ENCODE measurements around the gene TENT4B.

TENT4B gene

DNA sequence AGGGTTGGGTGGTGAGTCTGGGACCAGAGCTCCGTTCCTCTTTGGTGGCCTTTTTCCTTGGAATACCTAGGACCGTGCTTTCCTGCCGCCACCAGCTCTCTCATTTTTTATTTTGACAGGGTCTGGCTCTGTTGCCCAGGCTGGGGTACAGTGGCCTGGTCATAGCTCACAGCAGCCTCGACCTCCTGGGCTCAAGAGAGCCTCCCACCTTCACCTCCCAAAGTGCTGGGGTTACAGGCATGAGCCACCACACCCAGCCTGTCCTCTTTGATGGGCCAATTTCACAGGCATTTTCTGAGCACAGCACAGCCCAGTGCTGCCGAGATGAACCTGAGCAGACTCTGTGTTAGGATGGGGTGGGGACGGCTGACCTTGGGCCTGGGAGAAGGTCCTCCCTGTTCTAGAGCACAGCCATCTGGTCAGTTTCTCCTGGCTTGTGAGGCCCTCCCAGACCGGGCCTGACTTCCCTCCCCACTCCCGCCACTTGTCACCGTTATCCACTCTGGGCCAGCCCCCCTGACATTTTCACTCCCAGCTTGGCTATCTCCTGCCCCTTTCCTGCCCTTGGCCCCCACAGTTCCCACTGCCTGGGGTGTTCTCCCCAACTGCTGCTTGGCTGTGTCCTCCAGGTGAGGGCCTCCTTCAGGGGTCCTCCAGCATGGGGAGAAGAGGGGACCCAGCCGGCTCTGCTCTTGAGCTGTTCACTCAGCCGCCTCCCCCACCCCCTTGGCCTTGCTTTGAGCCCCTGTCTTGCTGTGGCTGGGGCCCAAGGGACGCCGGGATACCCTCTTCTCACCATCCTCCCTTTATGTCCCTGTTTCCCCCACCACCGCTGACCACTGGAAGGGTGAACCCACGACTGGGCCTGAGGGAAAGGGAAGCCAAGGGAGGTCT lies 118.3 kb downstream of the TENT4B start:
- Histone ChIP-seq H3K4ac (ENCODE audit: low read depth, low read length) (no peak overlapping the region), H3K36me3 (ENCODE audit: control insufficient read depth, insufficient read depth, low read length) (no peaks in the 10 kb centered on the region), H2BK120ac (ENCODE audit: low read depth, low read length) (no peak overlapping the region), H3K4me1 (ENCODE audit: control insufficient read depth, low read depth, low read length) (peaks cover 6% of the 10 kb centered on the region), H4K5ac (ENCODE audit: low read length) (no peak overlapping the region), H3K23ac (ENCODE audit: low read length) (no peak overlapping the region), H3K79me2 (ENCODE audit: control insufficient read depth, insufficient read depth, low read length) (no peaks in the 10 kb centered on the region), H3K27me3 (ENCODE audit: insufficient read depth, low read length, poor library complexity) (no peaks in the 10 kb centered on the region), H3K56ac (ENCODE audit: low read length) (no peak overlapping the region), H3K18ac (ENCODE audit: low read length) (no peak overlapping the region), H3K27ac (ENCODE audit: low read depth, low read length) (no peak overlapping the region), H3K4me3 (ENCODE audit: low read length) (no peak overlapping the region), H2BK15ac (replicated peaks; ENCODE audit: low read depth) (no peak overlapping the region), H2BK5ac (ENCODE audit: low read length) (no peak overlapping the region), H3K4me2 (ENCODE audit: low read length) (no peak overlapping the region), H3K9ac (ENCODE audit: low read length) (no peak overlapping the region), H3K79me1 (ENCODE audit: low read length) (no peaks in the 10 kb centered on the region), H4K8ac (ENCODE audit: low read depth, low read length) (no peak overlapping the region), H2AK5ac (ENCODE audit: low read length) (no peak overlapping the region)
- DNase-seq, result no peak
- no CpG with 5 or more reads among the region's 15 CpGs for WGBS (ENCODE audit: extremely low coverage, insufficient coverage, low lambda C conversion rate)

DNA sequence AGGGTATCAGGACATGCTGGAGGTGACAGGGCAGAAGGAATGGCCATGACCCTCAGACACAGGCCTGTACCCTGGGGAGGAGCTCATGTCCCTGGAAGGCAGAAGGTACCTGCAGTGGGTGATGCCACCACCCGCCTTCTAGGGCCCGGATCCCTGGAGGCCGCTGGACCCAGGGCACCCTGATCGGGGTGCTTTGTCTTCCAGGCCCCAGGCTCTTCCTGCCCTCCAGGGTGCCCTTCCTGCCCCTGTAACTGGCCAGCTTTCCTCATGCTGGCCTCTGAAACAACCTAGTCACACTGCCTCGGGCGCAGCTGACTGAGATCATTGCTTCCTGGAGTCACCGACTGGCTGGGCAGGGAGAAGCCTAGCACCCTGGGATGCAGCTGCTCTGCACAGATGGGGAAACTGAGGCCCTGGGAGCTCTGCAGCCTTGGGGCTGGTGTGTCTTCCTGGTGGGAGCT lies 119.0 kb downstream of the TENT4B start:
- DNase-seq, result no peak
- no peak overlapping the region for H4K8ac ChIP-seq (ENCODE audit: low read depth, low read length)
- H3K36me3 ChIP-seq (ENCODE audit: control insufficient read depth, insufficient read depth, low read length), result no peaks in the 10 kb centered on the region
- H3K4me1 ChIP-seq (ENCODE audit: control insufficient read depth, low read depth, low read length), result peaks cover 1% of the 10 kb centered on the region
- H3K27ac ChIP-seq (ENCODE audit: low read depth, low read length), result no peak overlapping the region
- no peak overlapping the region for H3K4me2 ChIP-seq (ENCODE audit: low read length)
- H3K79me1 ChIP-seq (ENCODE audit: low read length), result no peaks in the 10 kb centered on the region
- H2BK120ac ChIP-seq (ENCODE audit: low read depth, low read length), result no peak overlapping the region
- H2BK15ac ChIP-seq (replicated peaks; ENCODE audit: low read depth), result no peak overlapping the region
- no peak overlapping the region for H3K4ac ChIP-seq (ENCODE audit: low read depth, low read length)
- H3K9ac ChIP-seq (ENCODE audit: low read length), result no peak overlapping the region
- no peaks in the 10 kb centered on the region for H3K27me3 ChIP-seq (ENCODE audit: insufficient read depth, low read length, poor library complexity)
- H3K56ac ChIP-seq (ENCODE audit: low read length), result no peak overlapping the region
- H3K79me2 ChIP-seq (ENCODE audit: control insufficient read depth, insufficient read depth, low read length), result no peaks in the 10 kb centered on the region
- no peak overlapping the region for H4K5ac ChIP-seq (ENCODE audit: low read length)
- no peak overlapping the region for H3K18ac ChIP-seq (ENCODE audit: low read length)
- H2BK5ac ChIP-seq (ENCODE audit: low read length), result no peak overlapping the region
- WGBS (ENCODE audit: extremely low coverage, insufficient coverage, low lambda C conversion rate), result no CpG with 5 or more reads among the region's 7 CpGs
- H3K23ac ChIP-seq (ENCODE audit: low read length), result no peak overlapping the region
- no peak overlapping the region for H3K4me3 ChIP-seq (ENCODE audit: low read length)
- no peak overlapping the region for H2AK5ac ChIP-seq (ENCODE audit: low read length)

DNA sequence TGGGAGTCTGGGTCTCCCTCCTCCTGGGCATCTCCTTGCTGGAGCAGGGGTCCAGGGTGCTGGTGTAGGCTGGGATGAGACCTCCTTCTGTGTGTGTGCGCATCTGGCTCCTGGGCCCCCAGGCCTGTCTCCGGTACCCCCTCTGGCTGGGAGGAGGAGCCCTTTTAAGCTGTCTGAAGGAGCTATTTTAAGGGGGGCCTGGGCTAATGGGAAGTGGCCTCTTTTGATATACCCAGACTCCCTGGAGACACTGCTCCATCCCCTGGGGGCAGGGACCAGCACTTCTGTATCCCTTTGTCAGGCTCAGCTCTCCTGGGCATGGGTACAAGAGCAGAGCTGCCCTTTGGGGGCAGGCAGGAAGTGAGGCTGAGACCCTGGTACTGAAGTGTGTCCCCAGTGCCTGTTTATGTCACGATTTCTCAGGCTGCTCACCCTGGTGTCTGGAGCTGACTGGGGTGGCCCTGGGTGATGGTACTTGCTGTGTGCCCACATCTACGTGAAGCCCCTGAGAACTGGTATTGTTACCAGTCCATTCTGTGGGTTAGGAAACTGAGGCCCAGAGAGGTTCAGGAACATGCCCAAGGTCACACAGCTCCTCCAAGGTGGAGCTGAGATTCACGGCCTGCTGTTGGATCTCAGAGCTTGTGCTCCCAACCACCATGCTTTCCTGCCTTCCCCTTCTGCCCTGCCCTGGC lies 119.7 kb downstream of the TENT4B start:
- H3K27ac ChIP-seq (ENCODE audit: low read depth, low read length), result no peak overlapping the region
- no peak overlapping the region for H2BK15ac ChIP-seq (replicated peaks; ENCODE audit: low read depth)
- H4K5ac ChIP-seq (ENCODE audit: low read length), result no peak overlapping the region
- H3K56ac ChIP-seq (ENCODE audit: low read length), result no peak overlapping the region
- H3K36me3 ChIP-seq (ENCODE audit: control insufficient read depth, insufficient read depth, low read length), result no peaks in the 10 kb centered on the region
- no peak overlapping the region for H4K8ac ChIP-seq (ENCODE audit: low read depth, low read length)
- H2BK120ac ChIP-seq (ENCODE audit: low read depth, low read length), result no peak overlapping the region
- no peaks in the 10 kb centered on the region for H3K79me2 ChIP-seq (ENCODE audit: control insufficient read depth, insufficient read depth, low read length)
- H3K4ac ChIP-seq (ENCODE audit: low read depth, low read length), result no peak overlapping the region
- no peak overlapping the region for H3K4me2 ChIP-seq (ENCODE audit: low read length)
- H3K79me1 ChIP-seq (ENCODE audit: low read length), result no peaks in the 10 kb centered on the region
- DNase-seq, result no peak
- no peaks in the 10 kb centered on the region for H3K4me1 ChIP-seq (ENCODE audit: control insufficient read depth, low read depth, low read length)
- no peaks in the 10 kb centered on the region for H3K27me3 ChIP-seq (ENCODE audit: insufficient read depth, low read length, poor library complexity)
- no peak overlapping the region for H3K9ac ChIP-seq (ENCODE audit: low read length)
- no peak overlapping the region for H3K18ac ChIP-seq (ENCODE audit: low read length)
- no peak overlapping the region for H3K23ac ChIP-seq (ENCODE audit: low read length)
- no peak overlapping the region for H3K4me3 ChIP-seq (ENCODE audit: low read length)
- no peak overlapping the region for H2AK5ac ChIP-seq (ENCODE audit: low read length)
- no CpG with 5 or more reads among the region's 5 CpGs for WGBS (ENCODE audit: extremely low coverage, insufficient coverage, low lambda C conversion rate)
- no peak overlapping the region for H2BK5ac ChIP-seq (ENCODE audit: low read length)

DNA sequence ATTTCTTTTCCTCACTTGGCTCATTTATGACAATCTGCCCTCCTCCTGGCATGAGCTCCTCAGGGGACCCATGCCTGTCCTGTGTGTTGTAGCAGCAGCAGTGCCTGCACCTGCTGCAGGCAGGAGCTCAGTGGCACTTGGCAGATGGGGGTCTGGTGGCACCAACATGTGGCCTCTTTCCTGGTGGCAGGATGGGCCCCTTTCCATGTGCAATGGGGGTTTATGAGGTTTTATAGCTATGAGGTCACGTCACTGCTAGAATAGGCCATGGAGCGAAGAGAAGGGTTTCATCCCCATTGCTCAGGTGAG lies 120.2 kb downstream of the TENT4B start:
- no peak overlapping the region for H3K4me2 ChIP-seq (ENCODE audit: low read length)
- no peak overlapping the region for H3K23ac ChIP-seq (ENCODE audit: low read length)
- no CpG with 5 or more reads among the region's 2 CpGs for WGBS (ENCODE audit: extremely low coverage, insufficient coverage, low lambda C conversion rate)
- no peak overlapping the region for H4K5ac ChIP-seq (ENCODE audit: low read length)
- no peaks in the 10 kb centered on the region for H3K4me1 ChIP-seq (ENCODE audit: control insufficient read depth, low read depth, low read length)
- DNase-seq, result no peak
- H2BK15ac ChIP-seq (replicated peaks; ENCODE audit: low read depth), result no peak overlapping the region
- H3K79me2 ChIP-seq (ENCODE audit: control insufficient read depth, insufficient read depth, low read length), result no peaks in the 10 kb centered on the region
- no peak overlapping the region for H3K4me3 ChIP-seq (ENCODE audit: low read length)
- H2BK120ac ChIP-seq (ENCODE audit: low read depth, low read length), result no peak overlapping the region
- no peak overlapping the region for H3K18ac ChIP-seq (ENCODE audit: low read length)
- H2BK5ac ChIP-seq (ENCODE audit: low read length), result no peak overlapping the region
- no peaks in the 10 kb centered on the region for H3K27me3 ChIP-seq (ENCODE audit: insufficient read depth, low read length, poor library complexity)
- H3K36me3 ChIP-seq (ENCODE audit: control insufficient read depth, insufficient read depth, low read length), result no peaks in the 10 kb centered on the region
- no peak overlapping the region for H3K27ac ChIP-seq (ENCODE audit: low read depth, low read length)
- no peaks in the 10 kb centered on the region for H3K79me1 ChIP-seq (ENCODE audit: low read length)
- no peak overlapping the region for H3K56ac ChIP-seq (ENCODE audit: low read length)
- no peak overlapping the region for H2AK5ac ChIP-seq (ENCODE audit: low read length)
- H4K8ac ChIP-seq (ENCODE audit: low read depth, low read length), result no peak overlapping the region
- H3K9ac ChIP-seq (ENCODE audit: low read length), result no peak overlapping the region
- H3K4ac ChIP-seq (ENCODE audit: low read depth, low read length), result no peak overlapping the region

DNA sequence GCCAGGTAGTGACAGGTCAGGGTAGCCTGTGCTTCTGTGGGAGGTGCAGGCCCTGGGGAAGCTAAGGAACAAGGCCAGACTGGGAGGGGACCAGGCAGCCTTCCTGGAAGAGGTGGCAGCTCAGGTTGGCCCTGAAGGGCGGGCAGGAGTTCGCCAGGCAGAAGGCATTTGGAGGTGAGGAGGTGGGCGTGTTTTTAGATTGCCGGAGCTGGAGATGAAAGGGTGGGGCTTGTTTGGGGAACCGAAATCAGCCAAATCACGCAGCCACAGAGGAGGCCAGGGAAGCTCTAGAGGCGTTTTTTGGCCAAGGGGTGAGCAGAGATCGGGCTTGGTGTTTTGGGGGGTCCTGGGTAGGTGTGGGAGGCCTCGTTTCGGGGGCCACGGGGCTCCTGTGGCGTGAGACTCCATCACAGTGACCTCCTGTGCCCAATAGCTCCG lies 120.8 kb downstream of the TENT4B start:
- no peaks in the 10 kb centered on the region for H3K79me1 ChIP-seq (ENCODE audit: low read length)
- H3K4me2 ChIP-seq (ENCODE audit: low read length), result no peak overlapping the region
- H3K23ac ChIP-seq (ENCODE audit: low read length), result no peak overlapping the region
- H2AK5ac ChIP-seq (ENCODE audit: low read length), result no peak overlapping the region
- no peak overlapping the region for H4K5ac ChIP-seq (ENCODE audit: low read length)
- H2BK120ac ChIP-seq (ENCODE audit: low read depth, low read length), result no peak overlapping the region
- no peak overlapping the region for H3K56ac ChIP-seq (ENCODE audit: low read length)
- no peaks in the 10 kb centered on the region for H3K4me1 ChIP-seq (ENCODE audit: control insufficient read depth, low read depth, low read length)
- no peak overlapping the region for H3K4ac ChIP-seq (ENCODE audit: low read depth, low read length)
- H2BK5ac ChIP-seq (ENCODE audit: low read length), result no peak overlapping the region
- H3K4me3 ChIP-seq (ENCODE audit: low read length), result no peak overlapping the region
- WGBS (ENCODE audit: extremely low coverage, insufficient coverage, low lambda C conversion rate), result no CpG with 5 or more reads among the region's 13 CpGs
- no peak for DNase-seq
- H3K79me2 ChIP-seq (ENCODE audit: control insufficient read depth, insufficient read depth, low read length), result no peaks in the 10 kb centered on the region
- no peaks in the 10 kb centered on the region for H3K27me3 ChIP-seq (ENCODE audit: insufficient read depth, low read length, poor library complexity)
- no peak overlapping the region for H3K27ac ChIP-seq (ENCODE audit: low read depth, low read length)
- no peaks in the 10 kb centered on the region for H3K36me3 ChIP-seq (ENCODE audit: control insufficient read depth, insufficient read depth, low read length)
- H4K8ac ChIP-seq (ENCODE audit: low read depth, low read length), result no peak overlapping the region
- no peak overlapping the region for H2BK15ac ChIP-seq (replicated peaks; ENCODE audit: low read depth)
- H3K18ac ChIP-seq (ENCODE audit: low read length), result no peak overlapping the region
- no peak overlapping the region for H3K9ac ChIP-seq (ENCODE audit: low read length)
